Fibroblast of lung (primary cell): ENCODE measurements around the gene SPON1. TPM values are rescaled to one million over a fixed set of nuclear protein-coding genes. Genes with fewer than 3 reads are reported as not detected.

Experiments used
- DNase-seq, 2 donors: peaks; one replicate each; pipeline versions ENCODE4 v3.0.0 to v3.0.0-alpha.2; 2010; ENCODE audit warnings: low read depth in 2 of 2
- H2AFZ ChIP-seq: 2 replicates; pipeline ENCODE4 v1.5.1; 2012; ENCODE audit warnings: low read length, control low read depth, inconsistent platforms
- H3K27ac ChIP-seq: 2 replicates; pipeline ENCODE4 v1.5.1; 2011; ENCODE audit warnings: low read length, control low read depth; ENCODE audit not compliant: insufficient read depth
- H3K27me3 ChIP-seq: 2 replicates; pipeline ENCODE4 v1.5.1; 2011; ENCODE audit warnings: mild to moderate bottlenecking, low read length; ENCODE audit not compliant: control insufficient read depth, insufficient read depth
- H3K36me3 ChIP-seq: 2 replicates; pipeline ENCODE4 v1.5.1; 2011; ENCODE audit warnings: low read length; ENCODE audit not compliant: control insufficient read depth, insufficient read depth
- H3K4me1 ChIP-seq: 2 replicates; pipeline ENCODE4 v1.5.1; 2011; ENCODE audit warnings: low read length; ENCODE audit not compliant: control insufficient read depth, insufficient read depth; ENCODE audit errors: extremely low read depth
- H3K4me2 ChIP-seq: 2 replicates; pipeline ENCODE4 v1.5.1; 2011; ENCODE audit warnings: low read length, control low read depth; ENCODE audit not compliant: insufficient read depth; ENCODE audit errors: extremely low read depth
- H3K4me3 ChIP-seq, 4 experiments: fragments of 200-600 bp in 1 of 4; sonication (generic) in 1 of 4; replicated peaks in 1 of 4; 2 replicates each; pipeline ENCODE4 v1.5.1; 2011 to 2016; ENCODE audit warnings: low read length in 4 of 4, low read depth in 3 of 4, mild to moderate bottlenecking in 3 of 4, control low read depth in 2 of 4, inconsistent platforms in 1 of 4, mixed read lengths in 1 of 4; ENCODE audit not compliant: insufficient read depth in 1 of 4; ENCODE audit errors: control extremely low read depth in 1 of 4
- H3K79me2 ChIP-seq: 2 replicates; pipeline ENCODE4 v1.5.1; 2012; ENCODE audit warnings: mild to moderate bottlenecking, low read length, inconsistent platforms; ENCODE audit not compliant: control insufficient read depth, insufficient read depth
- H3K9ac ChIP-seq: 2 replicates; pipeline ENCODE4 v1.5.1; 2011; ENCODE audit warnings: mild to moderate bottlenecking, low read length, control low read depth; ENCODE audit not compliant: insufficient read depth
- H3K9me3 ChIP-seq: 2 replicates; pipeline ENCODE4 v1.5.1; 2012; ENCODE audit warnings: low read depth, low read length; ENCODE audit not compliant: control insufficient read depth, insufficient read depth
- H4K20me1 ChIP-seq: 2 replicates; pipeline ENCODE4 v1.5.1; 2011; ENCODE audit warnings: low read length; ENCODE audit not compliant: control insufficient read depth, insufficient read depth; ENCODE audit errors: extremely low read depth
- CTCF ChIP-seq, 2 donors: IDR thresholded peaks in 1 of 2; conservative IDR thresholded peaks in 1 of 2; 1 replicate in 1 of 2; 2 replicates in 1 of 2; pipeline ENCODE4 v1.5.1; 2011 to 2012; ENCODE audit warnings: low read length in 2 of 2, control low read depth in 1 of 2, inconsistent platforms in 1 of 2, low read depth in 1 of 2, mild to moderate bottlenecking in 1 of 2
- EZH2 ChIP-seq: IDR thresholded peaks from 2 replicates; pipeline ENCODE4 v1.5.1; 2012; ENCODE audit warnings: low read length, control low read depth, mild to moderate bottlenecking; ENCODE audit errors: missing control alignments
- polyA plus RNA-seq, 2 donors: library from polyadenylated mRNA; depleted of rRNA in 1 of 2; stranded (reverse) in 1 of 2; unstranded in 1 of 2; fragments of >200 nt; gene quantifications; 2 replicates each; pipeline ENCODE4 v1.2.1, GENCODE V29; 2011 to 2012; ENCODE audit warnings: missing spikeins in 1 of 2
- total RNA-seq: library from RNA; depleted of rRNA; stranded (reverse); fragments of >200 nt; gene quantifications from 2 replicates; pipeline ENCODE4 v1.2.1, GENCODE V29; 2014

SPON1 gene
- total and polyA plus RNA-seq, 2 donors (not counting 1 experiment from before 2014, with no cell fraction given), result 0.45 to 3.5 TPM

- Histone ChIP-seq H4K20me1 (no peaks in the 10 kb centered on the region), H3K4me2 (peak overlapping the region; percentile 76), H2AFZ (no peak overlapping the region), H3K27ac (no peak overlapping the region), H3K27me3 (peaks cover 57% of the 10 kb centered on the region), H3K36me3 (no peaks in the 10 kb centered on the region), H3K79me2 (no peaks in the 10 kb centered on the region), H3K4me1 (peaks cover 3% of the 10 kb centered on the region), H3K9ac (no peak overlapping the region), H3K4me3 (peak overlapping the region in 1 of 4 experiments; percentile 50), H3K9me3 (no peaks in the 10 kb centered on the region)
- no peak for DNase-seq
- TF ChIP-seq EZH2 (no peak), CTCF (conservative IDR thresholded peaks at IDR 0.05 in 1 of 2, IDR thresholded peaks at IDR 0.05 in 1 of 2; ENCODE audit: low read depth in 1 of 2, low read length in 2 of 2) (no peak)
Observed at GRCh38 chr11:13962198-13962561, 343 bp upstream of the SPON1 start.

- DNase-seq, result peak; percentile 20 to 39
- no peak overlapping the region for H2AFZ ChIP-seq
Observed at GRCh38 chr11:13963169-13963948, 836 bp downstream of the SPON1 start.

More at GRCh38 chr11:13963169-13963948, 836 bp downstream of the SPON1 start:
- no peaks in the 10 kb centered on the region for H3K36me3 ChIP-seq
- no peak overlapping the region for H3K9ac ChIP-seq
- peak overlapping the region; percentile 9 to 50 (median 22) for H3K4me3 ChIP-seq
- TF ChIP-seq EZH2 (no peak), CTCF (conservative IDR thresholded peaks at IDR 0.05 in 1 of 2, IDR thresholded peaks at IDR 0.05 in 1 of 2; ENCODE audit: low read depth in 1 of 2, low read length in 2 of 2) (no peak)
- no peaks in the 10 kb centered on the region for H3K9me3 ChIP-seq
- no peaks in the 10 kb centered on the region for H4K20me1 ChIP-seq
- no peak overlapping the region for H3K27ac ChIP-seq
- H3K4me2 ChIP-seq, result peak overlapping the region; percentile 84
- peaks cover 54% of the 10 kb centered on the region for H3K27me3 ChIP-seq
- H3K79me2 ChIP-seq, result no peaks in the 10 kb centered on the region
- peaks cover 3% of the 10 kb centered on the region for H3K4me1 ChIP-seq
